Right lobe of liver (tissue), 4 donors: ENCODE measurements around the gene PDCD2L.

Source experiments
- CTCF ChIP-seq, 4 donors: fragments of 200-600 bp in 3 of 4; fragments of 450-650 bp in 1 of 4; IDR thresholded peaks; one replicate each; pipeline versions ENCODE4 v1.5.1 to v1.8.0; 2016 to 2022; ENCODE audit warnings: antibody characterized with exemption in 4 of 4, mild to moderate bottlenecking in 2 of 4
- POLR2A ChIP-seq: fragments of 450-650 bp; IDR thresholded peaks from one replicate; pipeline ENCODE4 v1.6.1; 2017; ENCODE audit warnings: antibody characterized with exemption, mild to moderate bottlenecking
- donor health status: DM: no; HTN: no; CAD: no.
- donor health status: DM: no; HTN: no; CAD: no.
- donor health status: DM: no; HTN: yes; CAD: no.

GRCh38 chr19:34431681-34432402, 27.6 kb downstream of the PDCD2L start:
- TF ChIP-seq CTCF (IDR thresholded peaks at IDR 0.05), result no peak
- no peak for TF ChIP-seq POLR2A
